ENCODE measurements around the gene CBX8.

CBX8 gene

GRCh38 chr17:79803421-79803996 is 6.6 kb upstream of the CBX8 start:
- no peak for DNase-seq

DNA sequence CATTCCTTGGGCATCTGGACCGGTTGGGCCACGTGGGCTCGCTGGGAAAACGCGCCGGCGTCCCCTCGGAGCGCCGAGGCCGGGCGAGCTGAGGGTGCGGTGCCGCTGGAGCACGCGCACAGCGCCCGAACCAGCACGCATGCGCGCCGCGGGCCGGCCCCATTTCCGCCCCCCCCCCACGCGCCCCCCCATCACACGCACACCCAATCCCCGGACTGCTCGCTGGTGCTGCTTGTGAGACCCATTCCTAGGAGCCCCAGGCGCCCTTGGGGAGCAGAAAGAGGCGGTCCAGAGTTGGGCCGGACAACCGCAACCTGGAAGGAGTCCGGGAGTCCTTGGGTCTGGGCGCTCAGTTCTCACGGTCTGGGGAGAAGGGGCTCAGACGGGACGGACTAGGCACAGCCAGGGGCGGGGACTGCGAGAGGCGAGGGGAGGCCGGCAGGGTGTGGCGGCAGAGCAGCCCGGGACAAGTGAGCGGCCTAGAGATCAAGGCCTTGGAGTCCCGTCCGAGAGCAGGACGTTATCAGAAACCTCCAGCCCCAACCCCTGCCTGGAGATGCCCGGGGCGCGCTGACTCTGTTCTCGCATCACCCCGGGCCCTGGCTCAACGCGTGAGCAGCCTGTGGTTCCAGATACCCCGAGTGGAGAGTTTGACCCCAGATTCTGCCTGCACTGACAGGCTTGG is 6.0 kb upstream of the CBX8 start:
- DNase-seq, result no peak

- DNase-seq, result no peak
Measured at GRCh38 chr17:79802039-79802735, 5.3 kb upstream of the CBX8 start.

GRCh38 chr17:79801156-79802038 is 4.5 kb upstream of the CBX8 start:
- no peak for DNase-seq

- DNase-seq, result no peak
Measured at GRCh38 chr17:79800325-79801155, 3.7 kb upstream of the CBX8 start.

DNA sequence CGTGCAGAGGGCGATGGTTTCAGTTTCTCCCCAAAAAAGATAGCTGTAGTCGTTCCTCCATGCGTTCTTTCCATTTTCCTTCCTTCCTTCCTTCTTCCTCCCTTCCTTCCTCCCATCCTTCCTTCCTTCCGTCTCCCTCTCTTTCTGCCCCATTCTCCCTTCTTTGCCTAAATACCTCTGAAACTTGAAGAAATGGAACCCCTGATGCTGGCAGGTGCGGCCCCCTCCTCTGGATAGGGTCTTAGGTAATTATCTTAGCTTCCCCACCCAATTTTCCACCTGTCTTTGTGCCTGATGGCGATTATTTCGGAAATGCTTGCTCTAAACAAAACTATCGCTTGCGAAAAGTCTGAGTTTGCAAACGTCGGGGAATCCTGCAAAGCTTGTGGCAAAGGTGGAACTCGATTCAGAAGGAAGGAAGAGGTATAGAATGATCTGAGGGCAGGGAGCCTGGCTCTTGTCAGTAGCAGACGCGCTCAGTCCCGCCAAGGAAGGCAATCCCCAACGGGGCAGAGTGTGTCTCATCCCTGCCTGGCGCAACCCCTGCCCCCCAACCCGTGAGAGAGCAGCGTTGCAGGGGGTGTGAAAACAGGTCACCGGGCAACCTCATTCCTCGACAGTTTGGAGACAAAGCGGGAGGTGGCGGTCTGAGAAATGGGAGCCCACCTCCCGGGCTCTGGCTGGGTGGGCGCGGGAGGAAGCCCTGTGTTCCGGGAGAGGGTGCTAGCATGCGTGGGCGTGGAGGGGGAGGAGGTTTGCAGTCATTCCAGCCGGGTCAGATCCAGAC is 2.9 kb upstream of the CBX8 start:
- DNase-seq, result no peak

DNA sequence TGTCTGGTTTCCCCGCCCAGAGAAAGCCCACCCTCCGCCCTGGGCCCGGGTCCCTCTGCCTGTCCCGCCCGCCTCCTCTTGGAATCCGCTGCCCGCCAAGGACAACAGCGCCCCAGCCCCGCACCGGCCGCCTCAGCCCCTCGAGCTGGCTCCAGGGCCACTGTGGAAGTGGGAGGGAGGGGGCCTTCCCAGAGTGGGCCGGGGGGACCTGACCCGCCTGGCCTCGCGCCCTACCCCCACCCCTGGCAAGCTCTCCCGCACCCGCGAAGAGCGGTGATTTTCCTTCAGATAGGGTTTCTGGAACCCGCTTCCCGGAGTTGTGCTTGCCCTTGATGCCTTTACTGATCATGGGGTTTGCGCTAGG is 2.3 kb upstream of the CBX8 start:
- no peak for DNase-seq

- DNase-seq, result no peak
Measured at GRCh38 chr17:79798299-79799173, 1.7 kb upstream of the CBX8 start.

GRCh38 chr17:79797492-79798298 is 818 bp upstream of the CBX8 start:
- no peak for DNase-seq

- no peak for DNase-seq
Measured at GRCh38 chr17:79796444-79796762, 474 bp downstream of the CBX8 start.

- no peak for DNase-seq
Measured at GRCh38 chr17:79795795-79796443, 958 bp downstream of the CBX8 start.

- DNase-seq, result no peak
Measured at GRCh38 chr17:79794659-79795511, 2.0 kb downstream of the CBX8 start.

DNA sequence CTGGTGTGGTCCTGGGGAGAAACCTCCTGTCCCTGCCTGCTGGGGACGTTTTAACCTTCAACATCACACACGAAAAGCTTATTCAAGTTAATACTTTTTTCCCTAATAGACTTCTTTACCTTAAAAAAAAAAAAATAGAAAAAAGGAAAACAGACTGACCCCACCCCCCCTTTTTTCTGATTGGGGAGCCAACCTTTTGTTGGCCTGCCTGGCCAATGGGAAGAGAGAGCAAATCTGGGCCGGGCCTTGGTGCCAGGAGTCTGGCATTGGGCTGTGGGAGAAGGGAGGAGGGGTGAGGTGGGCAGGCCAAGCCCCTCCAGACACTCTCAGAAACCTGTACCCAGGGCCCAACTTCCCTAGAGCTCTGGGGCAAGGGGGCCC is 3.0 kb downstream of the CBX8 start:
- no peak for DNase-seq

DNA sequence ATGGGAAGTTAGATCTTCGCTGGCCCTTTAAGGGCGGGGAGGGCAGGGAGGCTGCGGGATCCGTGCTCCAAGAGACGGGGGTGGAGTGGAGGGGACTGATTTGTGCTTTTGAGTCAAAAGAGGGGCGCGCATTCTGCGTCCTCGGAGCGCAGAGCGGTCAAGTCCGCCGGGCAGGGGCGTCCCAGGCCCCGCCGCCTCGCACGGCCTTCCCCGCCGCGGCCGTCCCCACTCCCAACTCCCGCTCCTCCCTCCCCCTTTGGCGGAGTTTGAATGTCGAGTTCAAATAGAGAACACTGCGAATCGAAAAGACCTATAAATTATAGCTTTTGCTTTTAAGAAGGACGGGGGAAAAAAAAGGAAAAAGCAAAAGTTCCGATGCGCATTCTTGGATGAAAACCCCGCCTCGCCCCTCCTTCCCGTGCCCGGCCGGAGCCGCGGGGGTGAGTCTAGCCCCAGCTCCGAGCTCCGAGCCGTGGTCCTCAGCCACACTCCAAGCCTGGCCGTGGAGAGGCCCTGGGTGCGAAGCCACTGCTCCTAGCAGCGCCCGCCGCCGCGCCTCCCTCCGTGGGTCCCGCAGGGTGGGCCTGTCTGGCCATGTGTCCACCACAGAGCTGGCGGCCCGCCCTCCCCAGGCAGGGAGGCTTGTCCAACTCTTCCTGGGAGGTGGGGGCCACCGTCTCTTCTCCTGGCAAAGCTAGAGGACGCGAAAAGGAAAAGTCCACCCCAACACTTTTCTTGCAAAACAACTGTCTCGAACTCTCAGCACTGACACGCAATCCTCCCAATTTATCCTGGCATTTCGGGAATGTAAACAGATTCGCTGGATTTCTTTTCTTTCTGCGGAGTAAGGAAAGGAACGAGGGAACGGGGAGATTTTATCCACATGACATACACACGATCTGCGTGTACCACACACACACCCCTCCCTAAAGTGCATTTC is 3.6 kb downstream of the CBX8 start:
- no peak for DNase-seq

GRCh38 chr17:79792341-79792871 is 4.5 kb downstream of the CBX8 start:
- no peak for DNase-seq

GRCh38 chr17:79791735-79792161 is 5.1 kb downstream of the CBX8 start:
- no peak for DNase-seq
